Activated T-helper 1 cell treated with Interleukin-2 at 50 U/mL for 16 hours (primary cell): ENCODE data around the gene YAF2.

ENCODE experiments used
- DNase-seq: peaks from one replicate; pipeline ENCODE4 v3.0.0-alpha.2; 2020; ENCODE audit warnings: low read depth

Gene YAF2, protein sequence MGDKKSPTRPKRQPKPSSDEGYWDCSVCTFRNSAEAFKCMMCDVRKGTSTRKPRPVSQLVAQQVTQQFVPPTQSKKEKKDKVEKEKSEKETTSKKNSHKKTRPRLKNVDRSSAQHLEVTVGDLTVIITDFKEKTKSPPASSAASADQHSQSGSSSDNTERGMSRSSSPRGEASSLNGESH

DNA sequence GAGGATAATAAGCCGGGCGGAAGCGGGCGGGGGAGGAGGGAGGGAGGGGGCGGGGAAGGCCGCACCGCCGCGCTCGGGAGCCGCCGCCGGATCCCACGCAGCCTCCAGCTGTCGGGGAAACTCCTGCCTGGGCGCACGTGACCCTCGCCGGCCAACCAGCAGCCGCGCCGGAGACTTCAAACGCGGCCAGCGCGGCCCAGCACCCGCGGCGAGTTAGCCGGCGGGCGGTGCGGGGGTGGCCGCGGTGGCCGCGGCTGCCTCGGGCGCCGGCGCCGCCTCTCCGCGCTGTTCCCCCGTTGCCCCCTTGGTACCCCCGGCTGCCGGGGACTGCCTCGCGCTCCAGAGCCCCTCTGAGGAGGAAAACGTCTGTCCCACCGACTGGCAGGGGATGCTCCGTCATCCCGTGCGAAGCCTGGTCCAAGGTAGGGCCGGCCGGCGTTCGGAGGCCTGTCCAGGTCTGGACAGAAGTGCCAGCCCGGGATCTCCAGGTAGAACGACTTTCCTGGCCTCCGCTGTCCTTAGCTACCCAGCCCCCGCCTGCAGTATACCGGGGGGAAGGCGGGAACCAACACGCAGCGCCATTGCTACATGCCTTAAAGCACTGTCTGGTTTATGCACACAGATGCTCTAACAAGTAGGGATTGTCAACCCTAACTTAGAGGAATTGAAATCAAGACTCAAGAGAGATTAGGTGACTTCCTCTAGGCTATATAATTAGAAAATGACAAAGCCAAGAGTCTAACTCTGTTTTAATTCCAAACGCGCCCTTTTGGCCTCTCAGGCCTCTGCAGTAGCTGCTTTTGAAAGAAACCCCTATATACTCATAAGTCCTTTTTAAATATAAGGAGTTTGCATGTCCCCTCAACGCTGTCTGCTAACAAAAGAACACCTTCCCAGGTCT, at the start of gene YAF2:
Gene YAF2, minus strand, starts transcription at position 9 of the 901 bp plus-strand sequence. CDS start 68 bp downstream, outside the sequence.
- peak; percentile 80 for DNase-seq

DNA sequence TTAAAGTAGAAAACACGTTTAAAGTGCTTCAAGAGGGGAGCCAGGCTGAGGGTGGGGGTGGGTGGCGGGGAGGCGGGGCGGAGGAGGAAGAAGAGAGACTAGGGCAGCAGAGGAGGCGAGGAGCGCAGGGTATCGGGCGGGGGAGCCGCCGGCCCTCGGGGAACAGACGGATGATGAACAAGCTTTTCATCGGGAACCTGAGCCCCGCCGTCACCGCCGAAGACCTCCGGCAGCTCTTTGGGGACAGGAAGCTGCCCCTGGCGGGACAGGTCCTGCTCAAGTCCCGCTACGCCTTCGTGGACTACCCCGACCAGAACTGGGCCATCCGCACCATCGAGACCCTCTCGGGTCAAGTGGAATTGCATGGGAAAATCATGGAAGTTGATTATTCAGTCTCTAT, 48.7 kb upstream of the YAF2 start:
- no peak for DNase-seq

DNA sequence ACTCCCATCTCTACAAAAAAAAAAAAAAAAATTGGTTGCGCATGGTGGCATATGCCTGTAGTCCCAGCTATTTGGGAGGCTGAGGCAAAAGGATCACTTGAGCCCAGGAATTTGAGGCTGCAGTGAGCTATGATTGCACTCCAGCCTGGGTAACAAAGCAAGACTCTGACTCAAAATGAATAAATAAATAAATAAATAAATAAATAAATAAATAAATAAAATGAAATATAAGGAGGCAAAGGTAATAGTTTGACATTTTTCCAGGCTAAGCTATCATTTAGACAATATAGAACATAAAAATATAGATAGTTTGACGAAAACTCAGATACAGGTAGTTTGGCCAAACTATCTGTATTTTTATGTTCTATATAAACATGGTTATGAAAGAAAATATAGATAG, 47.4 kb upstream of the YAF2 start:
- no peak for DNase-seq

DNA sequence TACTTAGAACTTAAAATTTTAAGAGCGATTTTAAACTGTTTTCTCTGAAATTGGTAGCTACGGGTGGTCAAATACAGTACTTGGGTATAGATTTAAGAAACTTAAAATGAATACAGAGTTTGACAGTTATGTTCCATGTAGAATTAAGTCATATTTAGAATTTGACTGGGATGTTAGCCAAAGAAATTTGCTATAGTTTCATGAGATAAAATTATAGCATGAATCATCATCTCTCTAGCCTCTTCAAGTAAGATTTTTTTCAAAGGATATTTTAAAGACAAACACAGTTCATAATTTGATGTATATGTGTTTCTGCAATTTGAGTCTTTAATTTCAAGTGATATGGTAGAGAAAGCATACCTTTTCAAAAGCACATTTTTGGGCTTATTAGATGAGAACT, 46.8 kb upstream of the YAF2 start:
- no peak for DNase-seq

DNA sequence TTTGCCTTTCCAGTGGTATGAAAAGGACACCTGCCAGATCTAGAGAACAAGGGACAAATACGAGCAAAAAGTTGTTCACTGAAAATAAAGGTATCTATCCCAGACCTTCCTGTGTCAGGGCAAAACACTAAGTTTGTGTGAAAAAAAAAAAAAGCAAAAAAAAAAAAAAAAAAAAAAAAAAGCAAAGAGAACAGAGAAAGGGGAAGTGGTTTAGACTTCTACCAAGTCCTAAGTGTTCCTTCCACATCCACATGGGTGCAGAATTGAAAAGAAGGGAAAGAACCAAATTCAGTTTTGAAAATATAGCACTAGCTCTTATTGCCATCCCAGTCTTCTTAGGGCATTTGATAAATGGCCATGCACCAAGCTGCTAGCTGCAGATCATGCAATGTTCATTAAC, 46.1 kb upstream of the YAF2 start:
- DNase-seq: no peak

DNA sequence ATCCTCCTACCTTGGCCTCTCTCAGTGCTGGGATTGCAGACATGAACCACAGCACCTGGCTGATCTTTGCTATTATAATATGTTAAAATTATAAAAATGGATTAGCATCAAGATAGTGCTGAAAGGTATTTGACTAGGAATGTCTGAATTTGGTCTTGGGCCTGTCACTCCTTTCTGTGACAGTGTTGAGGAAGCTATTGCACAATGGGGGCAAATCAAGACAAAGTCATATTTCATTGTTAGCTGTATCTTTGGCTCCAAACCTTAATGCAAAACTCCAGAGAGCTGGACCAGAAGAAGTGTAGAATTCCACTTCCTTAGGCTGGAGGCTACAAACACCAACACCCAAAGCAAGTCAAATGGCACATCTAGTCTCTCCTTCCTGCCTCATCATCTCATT, 45.7 kb upstream of the YAF2 start:
- DNase-seq: no peak

DNA sequence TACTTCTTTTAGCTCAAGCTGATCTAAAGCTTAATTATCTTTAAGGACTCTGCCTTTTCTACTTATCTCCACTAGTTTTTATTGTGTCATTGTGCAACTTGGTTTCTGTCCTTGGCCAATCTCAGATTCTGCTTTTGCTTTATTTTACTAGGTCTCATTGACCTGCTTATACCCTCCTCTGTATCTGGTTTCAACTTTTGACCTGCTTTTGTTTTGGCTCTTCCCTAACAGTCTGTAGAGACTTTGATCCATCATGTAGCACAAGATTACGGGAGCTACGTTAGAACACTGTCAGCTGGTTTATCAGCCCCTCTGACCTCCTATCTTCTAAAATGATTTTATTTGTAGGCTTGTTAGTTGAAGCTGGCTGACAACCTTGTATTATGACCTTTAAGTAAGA, 44.2 kb upstream of the YAF2 start:
- DNase-seq: no peak

DNA sequence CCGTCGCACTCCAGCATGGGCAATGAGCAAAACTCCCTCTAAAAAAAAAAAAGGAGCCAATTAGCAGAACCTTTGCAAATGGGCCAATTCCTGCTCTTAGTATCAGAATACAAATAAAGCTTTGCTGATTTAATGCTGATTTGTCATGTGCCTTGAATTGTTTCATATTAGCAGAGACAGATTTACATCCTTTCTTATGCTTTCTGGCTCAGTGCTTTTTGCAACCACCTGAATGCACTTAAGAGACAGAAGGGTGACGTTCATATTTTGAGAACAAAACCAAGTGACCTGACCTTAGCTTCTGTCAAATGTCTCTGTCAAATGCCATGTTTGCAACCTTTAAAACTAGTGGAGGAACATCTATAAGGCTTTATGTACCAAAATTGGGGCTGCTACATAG, 43.8 kb upstream of the YAF2 start:
- DNase-seq: no peak

DNA sequence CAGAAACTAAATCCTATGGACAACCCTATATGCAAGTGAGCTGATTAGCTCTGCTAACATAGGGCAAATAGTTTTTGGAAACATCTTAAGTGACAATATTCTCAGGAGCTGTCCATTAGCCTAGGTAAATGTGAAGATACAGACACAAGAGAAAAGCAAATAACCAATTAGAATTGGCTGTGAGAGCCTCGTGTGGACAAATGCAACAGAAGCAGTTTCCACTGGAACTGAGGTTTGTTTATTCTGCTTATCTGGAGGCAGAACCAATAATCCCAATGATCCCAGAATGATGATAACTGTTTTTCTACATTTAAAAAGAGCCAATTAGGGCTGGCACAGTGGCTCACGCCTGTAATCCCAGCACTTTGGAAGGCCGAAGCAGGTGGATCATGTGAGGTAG, 43.2 kb upstream of the YAF2 start:
- DNase-seq: no peak

DNA sequence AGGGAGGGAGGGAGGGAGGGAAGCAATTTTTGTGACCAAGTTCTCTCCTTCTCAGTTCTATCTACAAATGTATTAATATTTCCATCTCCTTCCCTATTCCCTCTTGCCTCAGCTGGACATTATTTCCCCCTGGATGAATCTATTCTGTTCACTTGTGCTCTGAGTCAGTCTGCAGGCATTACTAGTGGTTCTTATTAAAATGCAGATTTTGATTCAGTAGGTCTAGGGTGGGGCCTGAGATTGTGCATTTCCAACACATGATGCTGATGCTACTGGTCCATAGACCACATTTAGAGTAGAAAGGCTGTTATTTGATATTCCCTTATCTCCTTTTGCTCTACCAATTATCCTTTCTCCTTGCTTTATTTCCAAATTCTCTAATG, 40.1 kb upstream of the YAF2 start:
- no peak for DNase-seq

DNA sequence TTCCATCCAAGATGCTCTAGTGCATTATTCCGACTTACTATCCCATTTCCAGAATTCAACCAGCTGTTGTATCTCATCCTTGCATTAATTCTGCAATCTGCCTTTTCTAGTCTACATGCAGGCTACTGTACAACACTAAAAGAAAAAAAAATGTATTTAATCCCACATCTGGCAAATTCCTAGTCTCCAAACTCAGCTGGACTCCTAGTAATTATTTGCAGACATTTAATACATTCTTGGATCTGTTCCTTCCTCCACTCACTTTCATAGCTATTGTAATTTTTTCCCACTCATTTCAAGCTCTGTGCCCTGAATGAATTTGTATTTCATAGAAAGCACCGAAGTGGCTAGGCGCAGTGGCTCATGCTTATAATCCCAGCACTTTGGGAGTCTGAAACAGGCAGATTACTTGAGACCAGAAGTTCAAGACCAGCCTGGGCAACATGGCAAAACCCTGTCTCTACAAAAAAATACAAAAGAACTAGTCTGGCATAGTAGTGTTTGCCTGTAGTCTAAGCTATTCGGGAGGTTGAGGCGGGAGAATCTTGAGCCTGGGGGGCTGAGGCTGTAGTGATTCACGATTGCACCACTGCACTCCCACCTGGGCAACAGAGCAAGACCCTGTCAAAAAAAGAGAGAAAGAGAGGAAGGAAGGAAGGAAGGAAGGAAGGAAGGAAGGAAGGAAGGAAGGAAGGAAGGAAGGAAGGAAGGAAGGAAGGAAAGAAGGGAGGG, 39.5 kb upstream of the YAF2 start:
- no peak for DNase-seq

DNA sequence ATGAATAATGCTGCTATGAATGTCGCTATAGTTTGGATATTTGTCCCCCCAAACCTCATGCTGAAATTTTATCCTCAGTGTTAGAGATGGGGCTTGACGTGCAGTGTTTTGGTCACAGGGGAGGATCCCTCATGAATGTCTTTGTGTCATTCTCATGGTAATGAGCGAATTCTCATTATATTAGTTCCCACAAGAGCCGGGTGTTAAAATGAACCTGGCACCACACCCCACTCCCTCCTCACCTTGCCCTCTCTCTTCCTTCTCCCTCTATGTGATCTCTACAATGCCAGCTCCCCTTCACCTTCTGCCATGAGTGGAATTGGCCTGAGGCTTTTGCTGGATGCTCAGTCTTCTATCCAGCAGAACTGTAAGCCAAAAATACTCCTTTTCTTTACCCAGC, 37.5 kb upstream of the YAF2 start:
- no peak for DNase-seq

DNA sequence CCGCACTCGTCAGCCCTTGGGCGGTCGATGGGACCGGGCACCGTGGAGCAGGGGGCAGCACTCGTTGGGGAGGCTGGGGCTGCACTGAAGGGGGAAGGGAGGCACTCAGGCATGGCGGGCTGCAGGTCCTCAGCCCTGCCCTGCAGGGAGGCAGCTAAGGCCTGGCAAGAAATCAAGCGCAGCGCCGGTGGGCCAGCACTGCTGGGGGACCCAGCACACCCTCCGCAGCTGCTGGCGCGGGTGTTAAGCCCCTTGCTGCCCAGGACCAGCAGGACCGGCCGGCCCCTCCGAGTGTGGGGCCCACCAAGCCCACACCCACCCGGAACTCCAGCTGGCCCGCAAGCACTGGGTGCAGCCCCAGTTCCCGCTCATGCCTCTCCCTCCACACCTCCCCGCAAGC, 35.7 kb upstream of the YAF2 start:
- no peak for DNase-seq

DNA sequence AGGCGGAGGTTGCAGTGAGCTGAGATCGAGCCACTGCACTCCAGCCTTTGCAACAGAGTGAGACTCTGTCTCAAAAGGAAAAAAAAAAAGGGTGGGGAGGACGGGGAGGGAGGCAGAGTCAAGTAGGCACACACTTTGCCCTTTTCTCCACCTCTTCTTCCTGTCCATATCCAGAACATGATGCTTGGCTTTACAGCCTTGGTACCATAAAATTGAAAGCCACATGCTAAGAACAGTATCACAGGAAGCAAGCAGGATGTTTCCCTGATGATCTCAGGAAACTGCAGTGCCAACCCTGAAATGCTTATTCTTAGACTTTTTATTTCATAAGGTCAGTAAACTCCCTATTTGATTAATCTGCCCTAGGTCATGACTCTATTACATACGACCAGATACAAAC, 32.5 kb upstream of the YAF2 start:
- DNase-seq: no peak

DNA sequence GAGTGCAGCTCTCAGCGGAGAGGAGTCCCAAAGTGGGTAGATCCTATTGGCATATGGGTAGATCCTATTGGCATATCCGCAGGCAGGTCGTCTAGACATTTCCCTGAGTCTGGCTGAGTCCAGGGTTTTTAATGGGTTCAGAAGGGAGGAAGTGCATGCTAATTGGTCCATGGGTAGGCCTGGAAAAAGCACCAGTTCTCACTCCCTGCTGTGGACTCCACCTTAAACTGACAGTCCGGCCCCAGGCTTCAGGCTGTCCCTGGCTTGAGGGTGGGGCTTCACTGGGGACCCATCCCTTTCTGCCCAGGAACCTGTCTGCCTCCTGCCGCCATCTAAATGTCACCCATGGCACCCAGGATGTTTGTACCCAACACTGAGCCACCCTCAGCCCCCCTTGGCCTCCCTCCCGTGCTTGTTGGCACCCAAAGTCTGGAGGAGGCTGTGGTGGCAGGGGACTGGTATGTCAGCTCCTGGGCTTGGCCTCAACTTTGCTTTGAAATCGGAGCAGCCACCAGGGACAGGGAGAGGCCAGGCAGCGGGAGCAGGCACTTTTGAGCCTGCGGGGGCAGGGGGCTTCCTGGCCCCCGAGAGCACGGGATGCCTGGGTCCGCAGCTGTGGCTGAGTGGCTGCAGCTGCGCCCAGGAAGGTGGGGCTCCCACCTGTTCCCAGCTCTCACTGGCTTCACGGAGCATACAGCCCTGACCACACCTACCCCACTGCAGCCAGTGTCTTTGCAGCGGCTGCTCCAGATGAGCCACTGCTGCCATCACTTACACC, 29.6 kb upstream of the YAF2 start:
- DNase-seq: no peak

DNA sequence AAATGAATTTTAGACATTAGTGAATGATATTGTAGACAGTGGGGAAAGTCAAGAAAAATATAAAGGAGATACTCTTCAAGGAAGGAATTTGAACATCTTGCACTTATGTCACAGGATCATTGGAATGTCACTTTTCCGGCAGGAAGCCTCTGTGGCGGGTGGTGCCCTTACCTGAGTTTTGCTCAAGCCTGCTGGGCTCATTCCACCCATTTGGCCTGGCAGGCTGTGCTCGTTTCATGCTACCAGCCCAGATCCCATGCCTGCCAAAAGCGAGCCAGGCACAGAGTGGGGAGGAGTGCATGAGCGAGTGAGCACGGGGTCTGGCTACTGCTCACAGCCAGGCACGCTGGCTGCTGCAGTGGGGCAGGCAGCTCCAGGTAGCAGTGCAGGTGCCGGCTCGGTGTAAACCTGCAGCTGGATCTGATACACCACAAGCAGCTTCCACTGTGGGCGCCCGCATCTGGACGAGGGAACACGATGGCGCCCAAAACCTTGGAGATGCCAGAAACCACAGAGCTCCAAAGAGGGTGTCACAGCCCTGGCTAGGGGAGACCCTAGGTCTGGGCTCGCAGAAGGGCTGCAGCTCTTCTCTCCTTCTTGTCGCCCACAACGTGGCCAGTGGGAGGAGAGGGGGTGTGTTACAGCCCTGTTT, 28.7 kb upstream of the YAF2 start:
- DNase-seq: no peak

DNA sequence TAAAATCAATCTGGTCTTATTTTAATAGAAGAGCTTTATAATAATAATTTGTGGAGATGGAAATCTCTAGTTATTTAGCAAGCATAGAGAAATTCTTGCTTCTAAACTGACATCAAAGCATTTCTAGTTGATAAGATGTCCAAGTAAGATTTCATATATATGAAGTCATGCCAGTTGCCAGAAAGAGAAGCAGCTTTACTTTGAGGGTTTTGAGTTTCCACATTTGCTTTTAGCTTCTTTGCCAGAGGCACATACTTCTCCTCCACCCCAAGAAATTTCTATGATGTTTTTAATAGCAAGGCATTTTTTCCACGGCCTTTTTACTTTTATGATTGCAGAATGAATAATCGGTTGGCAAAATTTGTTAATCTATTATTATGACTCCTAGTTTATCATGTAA, 24.2 kb upstream of the YAF2 start:
- no peak for DNase-seq

DNA sequence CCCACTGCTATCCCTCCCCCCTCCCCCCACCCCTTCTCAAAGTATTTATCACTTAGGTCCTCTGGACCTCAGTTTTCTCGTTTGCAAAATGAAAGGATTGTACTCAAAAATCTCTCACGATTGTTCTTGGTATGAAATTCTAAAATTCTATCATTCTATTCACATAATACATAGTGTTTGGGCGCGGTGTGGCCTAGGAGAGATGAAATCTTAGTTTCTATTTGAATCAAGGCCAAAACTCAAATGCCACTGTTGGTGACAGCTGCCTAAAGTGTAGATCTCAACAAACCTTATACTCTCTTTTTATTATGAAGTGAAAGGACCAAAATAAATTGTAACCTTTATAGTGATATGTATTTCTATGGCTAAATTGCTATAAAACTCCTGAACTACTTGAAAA, 23.7 kb upstream of the YAF2 start:
- no peak for DNase-seq

DNA sequence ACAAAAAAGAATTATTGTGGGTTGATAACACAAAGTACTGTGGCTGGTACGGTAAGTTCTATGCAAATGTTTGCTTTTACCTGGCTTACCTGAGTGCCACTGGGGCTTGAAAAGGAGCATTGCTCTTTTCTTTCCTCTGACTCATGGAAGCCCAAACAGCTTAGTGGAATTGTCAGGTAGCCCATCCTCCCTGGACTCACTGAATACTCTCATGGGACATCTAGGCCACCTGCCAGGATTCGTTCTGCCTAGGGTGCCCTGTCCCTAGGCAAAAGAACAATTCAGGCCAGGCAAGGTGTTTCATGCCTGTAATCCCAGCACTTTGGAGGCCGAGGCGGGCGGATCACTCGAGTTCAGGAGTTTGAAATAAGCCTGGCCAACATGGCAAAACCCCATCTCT, 22.5 kb upstream of the YAF2 start:
- DNase-seq: no peak

DNA sequence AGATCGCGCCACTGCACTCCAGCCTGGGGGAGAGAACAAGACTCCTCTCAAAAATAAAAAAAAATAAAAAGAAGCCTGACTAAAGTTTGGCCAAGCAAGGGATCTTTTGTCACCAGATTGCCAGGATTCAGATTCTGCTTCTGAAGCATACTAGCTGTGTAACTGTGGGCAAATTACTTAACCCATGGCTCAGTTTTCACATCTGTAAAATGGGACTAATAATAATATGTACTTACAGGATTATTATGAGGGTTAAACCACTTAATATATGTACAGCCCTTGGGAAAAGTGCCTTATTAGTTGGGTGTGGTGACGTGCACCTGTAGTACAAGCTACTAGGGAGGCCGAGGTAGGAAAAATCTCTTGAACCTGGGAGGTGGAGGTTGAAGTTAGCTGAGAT, 21.7 kb upstream of the YAF2 start:
- DNase-seq: no peak

DNA sequence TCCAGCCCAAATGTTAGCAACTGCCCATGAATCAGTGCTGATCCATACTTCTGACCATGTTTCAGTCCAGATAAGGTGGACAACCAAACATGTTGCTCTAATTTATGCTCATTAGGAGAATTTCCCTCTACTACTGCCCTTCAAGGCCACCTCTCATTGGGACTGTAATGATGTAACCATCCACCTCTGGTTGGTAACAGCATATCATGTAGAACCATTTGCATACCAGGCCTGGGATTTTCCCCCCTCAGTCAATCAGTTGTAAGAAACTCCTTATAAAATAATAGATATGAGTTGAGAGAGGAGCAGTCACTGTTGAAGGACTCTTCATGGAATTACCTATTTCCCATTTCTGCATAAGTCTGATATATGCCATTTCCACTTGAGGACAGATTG, 17.8 kb upstream of the YAF2 start:
- no peak for DNase-seq
